A549 (cell line): Measurements from ENCODE around the gene C5. TPM values are rescaled to one million over a fixed set of nuclear protein-coding genes. Genes with fewer than 3 reads are reported as not detected.
A peak's percentile ranks its signal among the peaks of the same experiment; 100 is the strongest.

Experiments used
- ATAC-seq, 2 experiments: fragments of 200-7000 bp in 1 of 2; fragments of >200 bp in 1 of 2; cut with Nextera tagmentation in 1 of 2; cut with Tn5 transposase in 1 of 2; 3 replicates each; pipeline versions ENCODE4 v1.8.0 to v1.9.1; 2018 to 2020; ENCODE audit warnings: mild to moderate bottlenecking in 1 of 2, moderate library complexity in 1 of 2
- CTCF ChIA-PET: fragments of 300-600 bp; sonication (Branson Sonifier 250); formaldehyde crosslinking; extraction: SDS; loops from one replicate; lab custom pipeline; 2021; ENCODE audit warnings: antibody characterized with exemption, inconsistent platforms; lab: Yijun Ruan, JAX
- POLR2A ChIA-PET: fragments of 350-600 bp; formaldehyde crosslinking; extraction: SDS; loops from one replicate; lab custom pipeline; 2021; ENCODE audit warnings: antibody characterized with exemption, inconsistent platforms; lab: Yijun Ruan, JAX
- DNase-seq, 2 experiments: peaks; one replicate each; pipeline versions ENCODE4 v3.0.0 to v3.0.0-alpha.2; 2011 to 2016; ENCODE audit warnings: low read depth in 1 of 2, low spot score in 1 of 2
- FAIRE-seq: peaks from 2 replicates; lab custom pipeline; 2011; peaks lifted over from hg19 to GRCh38; lab: Jason Lieb, UNC
- H3K27ac ChIP-seq, 2 experiments: fragments of >200 bp; sonication (Bioruptor Twin); formaldehyde crosslinking; 3 replicates each; pipeline ENCODE4 v1.5.1; 2016 to 2017
- H3K4me1 ChIP-seq: fragments of >200 bp; sonication (Bioruptor Twin); formaldehyde crosslinking; 3 replicates; pipeline ENCODE4 v1.6.1; 2016
- H3K4me2 ChIP-seq: fragments of >200 bp; sonication (Bioruptor Twin); formaldehyde crosslinking; 3 replicates; pipeline ENCODE4 v1.6.1; 2016
- H3K4me3 ChIP-seq: fragments of >200 bp; sonication (Bioruptor Twin); formaldehyde crosslinking; 3 replicates; pipeline ENCODE4 v1.5.1; 2016
- H3K9me3 ChIP-seq: fragments of >200 bp; sonication (Bioruptor Twin); formaldehyde crosslinking; 3 replicates; pipeline ENCODE4 v1.6.1; 2016
- CBX2 ChIP-seq: fragments of 200-600 bp; sonication (generic); IDR thresholded peaks from 2 replicates; pipeline ENCODE4 v1.6.1; 2016; ENCODE audit warnings: low read depth, mild to moderate bottlenecking, borderline replicate concordance
- CBX8 ChIP-seq: fragments of 200-600 bp; sonication (generic); IDR thresholded peaks from 2 replicates; pipeline ENCODE4 v1.6.1; 2016
- CEBPB ChIP-seq, 2 experiments: fragments of >200 bp in 1 of 2; sonication (Bioruptor Twin) in 1 of 2; formaldehyde crosslinking in 1 of 2; IDR thresholded peaks; 2 replicates each; pipeline ENCODE4 v1.6.1; 2012 to 2016
- CHD2 ChIP-seq: fragments of 150-350 bp; IDR thresholded peaks from 2 replicates; pipeline ENCODE4 v1.6.1; 2014; ENCODE audit warnings: low read length; ENCODE audit not compliant: partially characterized antibody
- CTCF ChIP-seq: fragments of >200 bp; sonication (Bioruptor Twin); formaldehyde crosslinking; IDR thresholded peaks from 3 replicates; pipeline ENCODE4 v1.5.1; 2016
- EHMT2 ChIP-seq: fragments of 200-600 bp; sonication (generic); IDR thresholded peaks from 2 replicates; pipeline ENCODE4 v1.6.1; 2016; ENCODE audit warnings: antibody characterized with exemption, low read depth, mild to moderate bottlenecking, moderate library complexity
- ESRRA ChIP-seq: fragments of 150-350 bp; IDR thresholded peaks from 2 replicates; pipeline ENCODE4 v1.6.1; 2014; ENCODE audit warnings: mild to moderate bottlenecking, low read length, borderline replicate concordance
- FOSL2 ChIP-seq, 2 experiments: fragments of 450-650 bp in 1 of 2; fragments of >200 bp in 1 of 2; sonication (Bioruptor Twin) in 1 of 2; formaldehyde crosslinking; IDR thresholded peaks; 2 replicates each; pipeline versions ENCODE4 v1.5.0 to v1.6.1; 2016 to 2020; ENCODE audit warnings: mild to moderate bottlenecking in 1 of 2, moderate library complexity in 1 of 2
- HDAC2 ChIP-seq: fragments of 200-600 bp; sonication (generic); IDR thresholded peaks from 2 replicates; pipeline ENCODE4 v1.6.1; 2016
- HEYL ChIP-seq: fragments of 250-450 bp; sonication (Bioruptor Pico); IDR thresholded peaks from 2 replicates; pipeline ENCODE4 v1.8.0; 2021; ENCODE audit warnings: mild to moderate bottlenecking, moderate library complexity
- KDM1A ChIP-seq: fragments of 200-600 bp; sonication (generic); IDR thresholded peaks from 2 replicates; pipeline ENCODE4 v1.6.1; 2016; ENCODE audit warnings: low read depth, mild to moderate bottlenecking
- MAZ ChIP-seq: fragments of 150-350 bp; IDR thresholded peaks from 2 replicates; pipeline ENCODE4 v1.6.1; 2014; ENCODE audit warnings: antibody characterized with exemption, low read depth, low read length, borderline replicate concordance
- NFE2L2 ChIP-seq: fragments of 150-350 bp; conservative IDR thresholded peaks from 2 replicates; pipeline ENCODE4 v1.6.1; 2014; ENCODE audit warnings: low read length
- RCOR1 ChIP-seq: fragments of 150-350 bp; IDR thresholded peaks from 2 replicates; pipeline ENCODE4 v1.6.1; 2014; ENCODE audit warnings: antibody characterized with exemption, low read length, low read depth
- RFX5 ChIP-seq: fragments of 450-650 bp; IDR thresholded peaks from 2 replicates; pipeline ENCODE4 v1.7.1; 2014; ENCODE audit warnings: antibody characterized with exemption, mild to moderate bottlenecking, moderate library complexity
- SREBF2 ChIP-seq: fragments of 450-650 bp; IDR thresholded peaks from 2 replicates; pipeline ENCODE4 v1.6.1; 2014; ENCODE audit warnings: mild to moderate bottlenecking, moderate library complexity
- ZFP36 ChIP-seq: fragments of 450-650 bp; IDR thresholded peaks from 2 replicates; pipeline ENCODE4 v1.6.1; 2014; ENCODE audit warnings: borderline replicate concordance; ENCODE audit not compliant: partially characterized antibody
- WGBS: methylation state at CpG from one replicate; pipeline ENCODE4 v1.1.6; 2017; ENCODE audit errors: missing lambda C conversion rate; 5-methylcytosine and 5-hydroxymethylcytosine counted together
- polyA plus RNA-seq, 4 experiments: library from polyadenylated mRNA; depleted of rRNA in 3 of 4; stranded (reverse); fragments of >200 nt; fragmentation: RNase III in 1 of 4; extraction: RNeasy Plus Mini Kit Qiagen cat#74134 plus additional on column Dnase treatment in 1 of 4; gene quantifications; 2 replicates in 3 of 4; 3 replicates in 1 of 4; pipeline ENCODE4 v1.2.3, GENCODE V29; 2011 to 2017
- TF ChIP-seq, protein P1 (sequence below): fragments of >200 bp; sonication (Bioruptor Twin); formaldehyde crosslinking; IDR thresholded peaks from 3 replicates; pipeline ENCODE4 v1.6.1; 2016
- TF ChIP-seq, protein P2 (sequence below): fragments of 250-450 bp; sonication (Bioruptor Pico); IDR thresholded peaks from 2 replicates; pipeline ENCODE4 v1.5.0; 2021; ENCODE audit warnings: mild to moderate bottlenecking, moderate library complexity, borderline replicate concordance

Gene C5
- polyA plus RNA-seq, 2 of the 4 experiments (the other 2 are of a cell fraction): 17.1 to 115 TPM

- Histone ChIP-seq H3K4me2 (peak overlapping the region; percentile 92), H3K4me3 (peak overlapping the region; percentile 50), H3K4me1 (peaks cover 25% of the 10 kb centered on the region), H3K27ac (peak overlapping the region; percentile 74 to 76), H3K9me3 (peaks cover 3% of the 10 kb centered on the region; the same call in 1 of the 3 replicates)
- FAIRE-seq (no peak), DNase-seq (no peak), ATAC-seq (no peak)
- TF ChIP-seq EHMT2 (no peak), MAZ (no peak), HDAC2 (no peak), SREBF2 (no peak), ESRRA (no peak), FOSL2 (IDR thresholded peaks at IDR 0.05) (no peak), FOSL2 (CRISPR knock-in tag; IDR thresholded peaks at IDR 0.05) (no peak), NFE2L2 (no peak), ZFP36 (no peak), KDM1A (no peak), HEYL (CRISPR knock-in tag) (no peak)
- TF ChIP-seq, protein P1, sequence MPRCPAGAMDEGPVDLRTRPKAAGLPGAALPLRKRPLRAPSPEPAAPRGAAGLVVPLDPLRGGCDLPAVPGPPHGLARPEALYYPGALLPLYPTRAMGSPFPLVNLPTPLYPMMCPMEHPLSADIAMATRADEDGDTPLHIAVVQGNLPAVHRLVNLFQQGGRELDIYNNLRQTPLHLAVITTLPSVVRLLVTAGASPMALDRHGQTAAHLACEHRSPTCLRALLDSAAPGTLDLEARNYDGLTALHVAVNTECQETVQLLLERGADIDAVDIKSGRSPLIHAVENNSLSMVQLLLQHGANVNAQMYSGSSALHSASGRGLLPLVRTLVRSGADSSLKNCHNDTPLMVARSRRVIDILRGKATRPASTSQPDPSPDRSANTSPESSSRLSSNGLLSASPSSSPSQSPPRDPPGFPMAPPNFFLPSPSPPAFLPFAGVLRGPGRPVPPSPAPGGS: no peak
- ChIA-PET CTCF (interaction anchor here (0.7 to 5.8 kb wide), 32 partner anchors 9 to 486 kb away, joined by 3 to 52 read pairs (median 4); no protein-coding TSS in a partner anchor), POLR2A (no interaction called here)
- 92% methylated on average over 2 of the region's 2 CpGs for WGBS
Measured at GRCh38 chr9:121071370-121071755, 21.3 kb upstream of the C5 start.

GRCh38 chr9:121069396-121069795, 19.3 kb upstream of the C5 start:
- no peak for ATAC-seq
- peaks cover 21% of the 10 kb centered on the region for H3K4me1 ChIP-seq
- DNase-seq: no peak
- CTCF ChIA-PET: interaction anchor here (4.4 to 5.8 kb wide), 3 partner anchors 10 to 88 kb away, joined by 32 to 52 read pairs (median 34); no protein-coding TSS in a partner anchor
- TF ChIP-seq CBX8 (no peak), FOSL2 (IDR thresholded peaks at IDR 0.05) (no peak), FOSL2 (CRISPR knock-in tag; IDR thresholded peaks at IDR 0.05) (no peak), EHMT2 (no peak), ZFP36 (no peak), RFX5 (no peak), CHD2 (no peak), CBX2 (no peak), CTCF (no peak), RCOR1 (no peak), HEYL (CRISPR knock-in tag) (no peak), CEBPB (IDR thresholded peaks at IDR 0.05) (no peak)
- TF ChIP-seq, protein P2, sequence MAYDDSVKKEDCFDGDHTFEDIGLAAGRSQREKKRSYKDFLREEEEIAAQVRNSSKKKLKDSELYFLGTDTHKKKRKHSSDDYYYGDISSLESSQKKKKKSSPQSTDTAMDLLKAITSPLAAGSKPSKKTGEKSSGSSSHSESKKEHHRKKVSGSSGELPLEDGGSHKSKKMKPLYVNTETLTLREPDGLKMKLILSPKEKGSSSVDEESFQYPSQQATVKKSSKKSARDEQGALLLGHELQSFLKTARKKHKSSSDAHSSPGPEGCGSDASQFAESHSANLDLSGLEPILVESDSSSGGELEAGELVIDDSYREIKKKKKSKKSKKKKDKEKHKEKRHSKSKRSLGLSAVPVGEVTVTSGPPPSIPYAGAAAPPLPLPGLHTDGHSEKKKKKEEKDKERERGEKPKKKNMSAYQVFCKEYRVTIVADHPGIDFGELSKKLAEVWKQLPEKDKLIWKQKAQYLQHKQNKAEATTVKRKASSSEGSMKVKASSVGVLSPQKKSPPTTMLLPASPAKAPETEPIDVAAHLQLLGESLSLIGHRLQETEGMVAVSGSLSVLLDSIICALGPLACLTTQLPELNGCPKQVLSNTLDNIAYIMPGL (CRISPR knock-in tag): no peak
- TF ChIP-seq, all 56 proteins: peak for 0
- Histone ChIP-seq H3K4me2 (no peak overlapping the region), H3K9me3 (peaks cover 3% of the 10 kb centered on the region; the same call in 1 of the 3 replicates), H3K27ac (no peak overlapping the region), H3K4me3 (no peak overlapping the region)
- POLR2A ChIA-PET: no interaction called here
- FAIRE-seq: no peak
- WGBS: 82% methylated on average over 1 of the region's 1 CpG
